ENCODE measurements around the gene CCDC15.

CCDC15 gene

GRCh38 chr11:125075900-125076317 is 121.9 kb downstream of the CCDC15 start:
- no peak overlapping the region for H3K4me3 ChIP-seq (ENCODE audit: low read depth, low read length)
- TF ChIP-seq CTCF (IDR thresholded peaks at IDR 0.05; ENCODE audit: low read depth, low read length, missing control alignments): peak; percentile 11
- DNase-seq (ENCODE audit: low read depth): no peak

GRCh38 chr11:125076378-125076945 is 122.5 kb downstream of the CCDC15 start:
- no peak for DNase-seq (ENCODE audit: low read depth)
- TF ChIP-seq CTCF (IDR thresholded peaks at IDR 0.05; ENCODE audit: low read depth, low read length, missing control alignments): no peak

GRCh38 chr11:125078016-125078415 is 124.0 kb downstream of the CCDC15 start:
- TF ChIP-seq CTCF (IDR thresholded peaks at IDR 0.05; ENCODE audit: low read depth, low read length, missing control alignments): no peak
- H3K4me3 ChIP-seq (ENCODE audit: low read depth, low read length): no peak overlapping the region
- no peak for DNase-seq (ENCODE audit: low read depth)

More at GRCh38 chr11:125076378-125076945, 122.5 kb downstream of the CCDC15 start:
- no peak overlapping the region for H3K4me3 ChIP-seq (ENCODE audit: low read depth, low read length)

GRCh38 chr11:125078516-125079140 is 124.6 kb downstream of the CCDC15 start:
- no peak for TF ChIP-seq CTCF (IDR thresholded peaks at IDR 0.05; ENCODE audit: low read depth, low read length, missing control alignments)
- no peak for DNase-seq (ENCODE audit: low read depth)
- no peak overlapping the region for H3K4me3 ChIP-seq (ENCODE audit: low read depth, low read length)

GRCh38 chr11:125079151-125079877 is 125.3 kb downstream of the CCDC15 start:
- no peak overlapping the region for H3K4me3 ChIP-seq (ENCODE audit: low read depth, low read length)
- TF ChIP-seq CTCF (IDR thresholded peaks at IDR 0.05; ENCODE audit: low read depth, low read length, missing control alignments): no peak
- no peak for DNase-seq (ENCODE audit: low read depth)

- DNase-seq (ENCODE audit: low read depth): no peak
- no peak for TF ChIP-seq CTCF (IDR thresholded peaks at IDR 0.05; ENCODE audit: low read depth, low read length, missing control alignments)
- no peak overlapping the region for H3K4me3 ChIP-seq (ENCODE audit: low read depth, low read length)
Measured at GRCh38 chr11:125079878-125080530, 126.0 kb downstream of the CCDC15 start.
